ENCODE results near the gene UBR2.

The UBR2 gene

GRCh38 chr6:42693725-42694323 lies 130.0 kb downstream of the UBR2 start:
- H3K27me3 ChIP-seq (ENCODE audit: control insufficient read depth in 1 of 2, insufficient read depth in 1 of 2, low read length in 2 of 2): no peaks in the 10 kb centered on the region
- no peak overlapping the region for H2BK120ac ChIP-seq (ENCODE audit: low read depth, low read length)
- H2AFZ ChIP-seq (ENCODE audit: low read depth, low read length): no peak overlapping the region
- H2BK5ac ChIP-seq (ENCODE audit: low read depth, low read length, poor library complexity, severe bottlenecking): no peak overlapping the region
- DNase-seq: no peak
- 100% methylated on average over 2 of the region's 2 CpGs for WGBS
- H3K4me2 ChIP-seq (ENCODE audit: low read length, poor library complexity, severe bottlenecking): no peak overlapping the region
- no peak overlapping the region for H4K8ac ChIP-seq (ENCODE audit: low read length)
- no peak overlapping the region for H3K4ac ChIP-seq (ENCODE audit: low read depth in 1 of 2, low read length in 2 of 2)
- peaks cover 9% of the 10 kb centered on the region for H3K4me1 ChIP-seq (ENCODE audit: control insufficient read depth, insufficient read depth, low read depth, low read length)
- H4K91ac ChIP-seq (ENCODE audit: low read length): no peak overlapping the region
- no peak overlapping the region for H3K23ac ChIP-seq (ENCODE audit: low read length in 2 of 2)
- no peak overlapping the region for H3K14ac ChIP-seq (ENCODE audit: low read length in 2 of 2)
- peaks cover 4% of the 10 kb centered on the region for H3K79me1 ChIP-seq (replicated peaks; ENCODE audit: low read length, poor library complexity, severe bottlenecking)
- no peak overlapping the region for H3K27ac ChIP-seq (ENCODE audit: low read length, poor library complexity, severe bottlenecking)
- no peaks in the 10 kb centered on the region for H3K9me3 ChIP-seq (ENCODE audit: control insufficient read depth, low read length)
- no peak overlapping the region for H3K4me3 ChIP-seq (ENCODE audit: insufficient read depth in 1 of 2, low read depth in 1 of 2, low read length in 2 of 2)
- no peak overlapping the region for H2BK15ac ChIP-seq (ENCODE audit: low read depth, poor library complexity, severe bottlenecking)
- H3K9ac ChIP-seq (ENCODE audit: low read length): peak overlapping the region; percentile 60
- H3K36me3 ChIP-seq (ENCODE audit: control insufficient read depth in 1 of 2, insufficient read depth in 2 of 2, low read depth in 1 of 2, low read length in 2 of 2): peaks cover 15 to 57% of the 10 kb centered on the region in 2 experiments
- no peak overlapping the region for H2BK12ac ChIP-seq (ENCODE audit: low read length in 2 of 2)
- no peak overlapping the region for H2AK5ac ChIP-seq (ENCODE audit: low read length, severe bottlenecking)
- H3K18ac ChIP-seq (ENCODE audit: low read depth in 1 of 2, low read length in 2 of 2): no peak overlapping the region

DNA sequence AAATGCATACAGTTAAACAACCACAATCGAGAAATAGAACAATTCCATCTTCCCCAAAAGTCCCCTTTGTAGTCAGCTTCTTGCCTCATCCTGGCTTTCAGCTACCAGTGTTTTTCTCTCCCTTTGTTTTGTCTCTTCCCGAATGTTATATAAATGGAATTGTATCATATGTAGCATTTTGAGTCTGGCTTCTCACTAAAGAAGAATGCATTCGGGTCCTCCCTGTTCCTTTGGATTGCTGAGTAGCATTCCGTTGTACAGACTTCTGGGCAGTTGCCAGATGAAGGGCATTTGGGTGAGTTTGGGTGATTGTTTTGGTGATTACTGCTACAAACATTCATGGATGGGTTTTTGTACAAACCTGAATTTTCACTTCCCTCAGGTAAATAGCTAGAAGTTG lies 130.8 kb downstream of the UBR2 start:
- Histone ChIP-seq H2AK5ac (ENCODE audit: low read length, severe bottlenecking) (no peak overlapping the region), H3K36me3 (ENCODE audit: control insufficient read depth in 1 of 2, insufficient read depth in 2 of 2, low read depth in 1 of 2, low read length in 2 of 2) (peaks cover 15 to 50% of the 10 kb centered on the region in 2 experiments), H3K27ac (ENCODE audit: low read length, poor library complexity, severe bottlenecking) (no peak overlapping the region), H3K4me3 (ENCODE audit: insufficient read depth in 1 of 2, low read depth in 1 of 2, low read length in 2 of 2) (no peak overlapping the region), H3K9ac (ENCODE audit: low read length) (peak overlapping the region; percentile 60), H2BK12ac (ENCODE audit: low read length in 2 of 2) (no peak overlapping the region), H3K79me1 (replicated peaks; ENCODE audit: low read length, poor library complexity, severe bottlenecking) (peaks cover 4% of the 10 kb centered on the region), H2BK5ac (ENCODE audit: low read depth, low read length, poor library complexity, severe bottlenecking) (no peak overlapping the region), H3K4ac (ENCODE audit: low read depth in 1 of 2, low read length in 2 of 2) (no peak overlapping the region), H3K4me2 (ENCODE audit: low read length, poor library complexity, severe bottlenecking) (no peak overlapping the region), H3K9me3 (ENCODE audit: control insufficient read depth, low read length) (no peaks in the 10 kb centered on the region), H3K14ac (ENCODE audit: low read length in 2 of 2) (no peak overlapping the region), H2BK15ac (ENCODE audit: low read depth, poor library complexity, severe bottlenecking) (no peak overlapping the region), H3K18ac (ENCODE audit: low read depth in 1 of 2, low read length in 2 of 2) (no peak overlapping the region), H4K91ac (ENCODE audit: low read length) (no peak overlapping the region), H4K8ac (ENCODE audit: low read length) (no peak overlapping the region), H3K27me3 (ENCODE audit: control insufficient read depth in 1 of 2, insufficient read depth in 1 of 2, low read length in 2 of 2) (no peaks in the 10 kb centered on the region), H3K23ac (ENCODE audit: low read length in 2 of 2) (no peak overlapping the region), H3K4me1 (ENCODE audit: control insufficient read depth, insufficient read depth, low read depth, low read length) (peaks cover 5% of the 10 kb centered on the region), H2BK120ac (ENCODE audit: low read depth, low read length) (no peak overlapping the region), H2AFZ (ENCODE audit: low read depth, low read length) (no peak overlapping the region)
- no peak for DNase-seq
- WGBS: 85% methylated on average over 3 of the region's 4 CpGs

DNA sequence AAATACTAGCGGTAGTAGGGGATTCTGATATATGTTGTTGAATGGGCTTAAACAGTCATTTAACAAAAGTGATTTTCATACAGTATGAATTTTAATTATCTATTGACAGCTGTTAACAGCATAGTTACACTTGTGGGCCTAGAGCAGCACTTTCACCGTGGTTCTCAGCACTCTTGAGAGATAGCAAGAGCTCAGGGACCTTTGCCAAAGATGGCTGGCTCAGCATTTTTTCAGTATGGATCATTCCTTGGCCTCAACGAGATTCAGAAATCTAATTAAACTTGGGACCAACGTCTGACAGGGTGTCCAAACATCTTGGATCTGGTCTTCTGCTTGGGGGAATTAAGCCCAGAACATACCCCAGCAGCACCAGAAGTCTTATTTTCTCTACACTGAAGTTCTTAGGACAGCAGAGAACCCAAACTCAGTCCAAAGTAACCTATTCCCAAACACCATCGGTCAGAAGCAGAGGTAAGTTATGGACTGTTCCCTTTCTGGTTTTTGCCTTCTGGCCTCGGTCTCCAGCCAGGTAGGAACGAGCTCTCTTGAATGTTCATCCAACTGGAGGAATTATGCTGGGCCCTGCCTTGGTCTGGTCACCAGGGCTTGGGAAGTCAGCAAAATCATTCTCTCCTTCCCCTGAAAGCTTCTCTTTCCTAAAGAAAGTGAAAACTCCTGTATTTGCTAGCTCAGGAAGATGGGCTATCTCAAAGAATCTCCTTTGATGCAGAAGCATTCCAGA lies 132.9 kb downstream of the UBR2 start:
- H2BK15ac ChIP-seq (ENCODE audit: low read depth, poor library complexity, severe bottlenecking): no peak overlapping the region
- no peak for DNase-seq
- no peaks in the 10 kb centered on the region for H3K27me3 ChIP-seq (ENCODE audit: control insufficient read depth in 1 of 2, insufficient read depth in 1 of 2, low read length in 2 of 2)
- no peak overlapping the region for H2BK12ac ChIP-seq (ENCODE audit: low read length in 2 of 2)
- no peak overlapping the region for H3K27ac ChIP-seq (ENCODE audit: low read length, poor library complexity, severe bottlenecking)
- H2AK5ac ChIP-seq (ENCODE audit: low read length, severe bottlenecking): no peak overlapping the region
- H3K9ac ChIP-seq (ENCODE audit: low read length): peak overlapping the region; percentile 38
- 97% methylated on average over 6 of the region's 7 CpGs for WGBS
- no peak overlapping the region for H3K23ac ChIP-seq (ENCODE audit: low read length in 2 of 2)
- H4K91ac ChIP-seq (ENCODE audit: low read length): no peak overlapping the region
- H3K4ac ChIP-seq (ENCODE audit: low read depth in 1 of 2, low read length in 2 of 2): no peak overlapping the region
- H3K18ac ChIP-seq (ENCODE audit: low read depth in 1 of 2, low read length in 2 of 2): no peak overlapping the region
- peaks cover 3% of the 10 kb centered on the region for H3K4me1 ChIP-seq (ENCODE audit: control insufficient read depth, insufficient read depth, low read depth, low read length)
- peaks cover 8 to 28% of the 10 kb centered on the region in 2 experiments for H3K36me3 ChIP-seq (ENCODE audit: control insufficient read depth in 1 of 2, insufficient read depth in 2 of 2, low read depth in 1 of 2, low read length in 2 of 2)
- H3K14ac ChIP-seq (ENCODE audit: low read length in 2 of 2): no peak overlapping the region
- H2BK120ac ChIP-seq (ENCODE audit: low read depth, low read length): no peak overlapping the region
- H3K4me2 ChIP-seq (ENCODE audit: low read length, poor library complexity, severe bottlenecking): no peak overlapping the region
- H3K4me3 ChIP-seq (ENCODE audit: insufficient read depth in 1 of 2, low read depth in 1 of 2, low read length in 2 of 2): no peak overlapping the region
- no peaks in the 10 kb centered on the region for H3K9me3 ChIP-seq (ENCODE audit: control insufficient read depth, low read length)
- no peaks in the 10 kb centered on the region for H3K79me1 ChIP-seq (replicated peaks; ENCODE audit: low read length, poor library complexity, severe bottlenecking)
- H4K8ac ChIP-seq (ENCODE audit: low read length): no peak overlapping the region
- H2BK5ac ChIP-seq (ENCODE audit: low read depth, low read length, poor library complexity, severe bottlenecking): no peak overlapping the region
- no peak overlapping the region for H2AFZ ChIP-seq (ENCODE audit: low read depth, low read length)

- Histone ChIP-seq H4K91ac (ENCODE audit: low read length) (no peak overlapping the region), H4K8ac (ENCODE audit: low read length) (no peak overlapping the region), H2BK5ac (ENCODE audit: low read depth, low read length, poor library complexity, severe bottlenecking) (no peak overlapping the region), H2BK120ac (ENCODE audit: low read depth, low read length) (no peak overlapping the region), H2BK15ac (ENCODE audit: low read depth, poor library complexity, severe bottlenecking) (no peak overlapping the region), H3K4me1 (ENCODE audit: control insufficient read depth, insufficient read depth, low read depth, low read length) (peaks cover 4% of the 10 kb centered on the region), H2AK5ac (ENCODE audit: low read length, severe bottlenecking) (no peak overlapping the region), H3K9ac (ENCODE audit: low read length) (no peak overlapping the region), H3K4me3 (ENCODE audit: insufficient read depth in 1 of 2, low read depth in 1 of 2, low read length in 2 of 2) (no peak overlapping the region), H3K18ac (ENCODE audit: low read depth in 1 of 2, low read length in 2 of 2) (no peak overlapping the region), H3K4ac (ENCODE audit: low read depth in 1 of 2, low read length in 2 of 2) (no peak overlapping the region), H3K79me1 (replicated peaks; ENCODE audit: low read length, poor library complexity, severe bottlenecking) (no peaks in the 10 kb centered on the region), H3K9me3 (ENCODE audit: control insufficient read depth, low read length) (no peaks in the 10 kb centered on the region), H2AFZ (ENCODE audit: low read depth, low read length) (no peak overlapping the region), H3K14ac (ENCODE audit: low read length in 2 of 2) (no peak overlapping the region), H3K36me3 (ENCODE audit: control insufficient read depth in 1 of 2, insufficient read depth in 2 of 2, low read depth in 1 of 2, low read length in 2 of 2) (peaks cover 8 to 23% of the 10 kb centered on the region in 2 experiments), H3K4me2 (ENCODE audit: low read length, poor library complexity, severe bottlenecking) (no peak overlapping the region), H2BK12ac (ENCODE audit: low read length in 2 of 2) (no peak overlapping the region), H3K23ac (ENCODE audit: low read length in 2 of 2) (no peak overlapping the region), H3K27me3 (ENCODE audit: control insufficient read depth in 1 of 2, insufficient read depth in 1 of 2, low read length in 2 of 2) (no peaks in the 10 kb centered on the region), H3K27ac (ENCODE audit: low read length, poor library complexity, severe bottlenecking) (no peak overlapping the region)
- no peak for DNase-seq
- 89% methylated on average over 5 of the region's 5 CpGs for WGBS
These were observed 133.4 kb downstream of the UBR2 start for GRCh38 chr6:42697268-42697655.

Measured in mesenchymal stem cell (in vitro differentiated cells and primary cell).